ENCODE results near the gene PBX4.
"Not testable (repeated sequence)": the region's sequence is repeated elsewhere in the genome, so short reads cannot be mapped to it uniquely, and the experiment has no call there.

PBX4 gene

DNA sequence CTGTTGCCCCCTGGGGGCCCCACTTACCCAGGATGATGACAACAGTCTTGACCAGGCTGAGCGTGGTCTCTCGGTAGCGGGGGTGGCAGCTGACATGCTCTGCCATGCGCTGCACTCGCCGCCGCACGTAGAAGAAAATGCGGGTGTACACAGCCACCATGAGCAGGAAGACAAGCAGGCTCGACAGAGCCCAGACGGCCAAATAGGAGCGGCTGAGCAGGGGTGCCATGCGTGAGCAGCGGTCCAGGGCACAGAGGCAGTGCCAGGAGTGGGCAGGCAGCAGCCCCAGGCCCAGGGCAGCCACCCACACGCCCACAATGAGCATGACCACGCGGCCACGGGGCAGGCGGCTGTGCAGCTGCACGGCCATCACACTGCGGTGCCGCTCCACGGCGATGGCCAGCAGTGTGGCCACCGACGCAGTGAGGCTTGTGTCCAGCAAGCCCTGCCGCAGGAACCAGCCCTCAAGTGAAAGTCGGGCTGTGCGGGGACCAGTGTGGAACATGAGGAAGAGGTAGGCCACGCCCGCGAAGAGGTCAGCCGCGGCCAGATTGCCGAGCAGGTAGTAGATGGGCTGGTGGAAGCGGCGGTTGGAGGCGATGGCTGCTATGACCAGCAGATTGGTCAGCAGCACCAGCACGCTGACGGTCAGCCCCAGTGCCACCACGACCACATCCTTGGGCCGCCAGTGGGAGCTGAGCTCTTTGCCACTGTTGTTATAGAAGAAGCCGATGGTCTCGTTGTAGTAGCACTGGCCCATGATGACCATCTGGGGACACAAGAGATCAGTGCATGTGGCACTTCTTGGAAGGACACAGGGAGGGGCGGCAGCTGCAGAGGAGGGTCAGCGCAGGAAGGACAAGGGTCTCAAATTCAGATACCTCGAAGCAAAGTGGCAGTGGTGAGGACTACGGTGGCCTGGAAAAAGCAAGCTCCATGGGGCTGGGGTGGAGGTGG is 8.3 kb upstream of the PBX4 start:
- H3K4me3 Mint-ChIP-seq = peak overlapping the region; percentile 90 to 91
- no peaks in the 10 kb centered on the region for H3K27me3 Mint-ChIP-seq
- peaks cover 18 to 29% of the 10 kb centered on the region in 2 donors for H3K4me1 Mint-ChIP-seq
- no peak for DNase-seq
- H3K36me3 Mint-ChIP-seq = peaks cover 23 to 50% of the 10 kb centered on the region in 2 donors
- H3K27ac Mint-ChIP-seq = peak overlapping the region; percentile 95
- no peak for ATAC-seq (replicated peaks)
- no peaks in the 10 kb centered on the region for H3K9me3 Mint-ChIP-seq

- Mint-ChIP-seq H3K27ac (no peak overlapping the region), H3K27me3 (no peaks in the 10 kb centered on the region), H3K36me3 (peaks cover 11 to 28% of the 10 kb centered on the region in 2 donors), H3K9me3 (no peaks in the 10 kb centered on the region), H3K4me3 (no peak overlapping the region), H3K4me1 (peaks cover 21 to 32% of the 10 kb centered on the region in 2 donors)
- DNase-seq = no peak
- ATAC-seq (replicated peaks) = no peak
Measured at GRCh38 chr19:19624032-19624570, 5.6 kb upstream of the PBX4 start.

DNA sequence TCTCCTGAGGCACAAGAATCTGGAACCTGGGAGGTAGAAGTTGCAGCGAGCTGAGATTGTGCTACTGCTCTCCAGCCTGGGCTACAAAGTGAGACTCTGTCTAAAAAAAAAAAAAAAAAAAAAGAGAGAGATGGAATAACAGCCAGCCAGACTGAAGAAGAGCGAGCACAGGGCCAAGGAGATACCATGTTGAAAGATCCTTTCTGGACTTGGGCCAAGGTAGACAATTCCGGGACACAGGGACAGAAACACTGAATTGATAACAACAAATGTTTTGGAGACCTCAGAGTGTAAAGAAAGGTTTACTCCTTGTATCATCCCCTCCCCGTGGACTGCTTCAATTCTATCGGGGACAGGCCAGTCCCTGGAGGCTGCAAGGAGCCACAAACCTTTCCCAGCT is 4.9 kb upstream of the PBX4 start:
- DNase-seq (no peak), ATAC-seq (replicated peaks) (no peak)
- H3K27me3 Mint-ChIP-seq = no peaks in the 10 kb centered on the region
- peaks cover 24 to 30% of the 10 kb centered on the region in 2 donors for H3K4me1 Mint-ChIP-seq
- no peaks in the 10 kb centered on the region for H3K9me3 Mint-ChIP-seq
- H3K4me3 Mint-ChIP-seq = no peak overlapping the region
- peaks cover 6 to 24% of the 10 kb centered on the region in 2 donors for H3K36me3 Mint-ChIP-seq
- H3K27ac Mint-ChIP-seq = no peak overlapping the region

DNA sequence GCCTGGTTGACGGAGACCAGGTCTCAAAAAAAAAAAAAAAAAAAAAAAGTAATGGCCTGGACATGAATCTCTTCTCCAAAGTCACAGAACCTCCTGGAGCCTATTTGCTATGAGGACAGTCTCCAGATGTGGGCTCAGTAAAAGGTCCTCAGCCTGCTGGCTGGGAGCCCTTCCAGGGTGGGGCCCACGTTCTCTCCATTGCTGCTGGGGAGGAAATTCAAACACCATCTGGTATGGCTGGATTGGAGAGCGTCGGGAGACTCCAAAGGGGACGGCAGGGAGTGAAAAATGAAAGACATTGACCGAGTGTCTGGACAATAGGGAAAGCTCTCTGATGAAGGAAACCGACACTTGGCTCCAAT is 1.3 kb upstream of the PBX4 start:
- no peaks in the 10 kb centered on the region for H3K27me3 Mint-ChIP-seq
- H3K4me3 Mint-ChIP-seq = no peak overlapping the region
- DNase-seq = no peak
- peaks cover 0 to 12% of the 10 kb centered on the region in 2 donors for H3K36me3 Mint-ChIP-seq
- ATAC-seq (replicated peaks) = no peak
- H3K27ac Mint-ChIP-seq = no peak overlapping the region
- H3K4me1 Mint-ChIP-seq = peaks cover 14 to 17% of the 10 kb centered on the region in 2 donors
- no peaks in the 10 kb centered on the region for H3K9me3 Mint-ChIP-seq

- Mint-ChIP-seq H3K36me3 (peaks cover 0 to 9% of the 10 kb centered on the region in 2 donors), H3K9me3 (no peaks in the 10 kb centered on the region), H3K4me3 (peak overlapping the region; percentile 62 to 72), H3K27me3 (no peaks in the 10 kb centered on the region), H3K27ac (peak overlapping the region; percentile 94), H3K4me1 (peaks cover 14 to 17% of the 10 kb centered on the region in 2 donors)
- DNase-seq = no peak
- ATAC-seq (replicated peaks) = no peak
Measured at GRCh38 chr19:19619181-19619848, 828 bp upstream of the PBX4 start.

GRCh38 chr19:19615086-19615485 is 3.4 kb downstream of the PBX4 start:
- no peak overlapping the region for H3K4me3 Mint-ChIP-seq
- no peak overlapping the region for H3K27ac Mint-ChIP-seq
- peaks cover 14 to 17% of the 10 kb centered on the region in 2 donors for H3K4me1 Mint-ChIP-seq
- ATAC-seq (replicated peaks) (no peak), DNase-seq (no peak)
- H3K27me3 Mint-ChIP-seq = no peaks in the 10 kb centered on the region
- H3K36me3 Mint-ChIP-seq = peaks cover 0 to 4% of the 10 kb centered on the region in 2 donors
- no peaks in the 10 kb centered on the region for H3K9me3 Mint-ChIP-seq

- H3K27me3 Mint-ChIP-seq = no peaks in the 10 kb centered on the region
- H3K36me3 Mint-ChIP-seq = peaks cover 0 to 4% of the 10 kb centered on the region in 2 donors
- ATAC-seq (replicated peaks) (no peak), DNase-seq (no peak)
- peaks cover 6 to 9% of the 10 kb centered on the region in 2 donors for H3K4me1 Mint-ChIP-seq
- no peak overlapping the region for H3K27ac Mint-ChIP-seq
- H3K4me3 Mint-ChIP-seq = no peak overlapping the region
- H3K9me3 Mint-ChIP-seq = no peaks in the 10 kb centered on the region
Measured at GRCh38 chr19:19613506-19613905, 5.0 kb downstream of the PBX4 start.

DNA sequence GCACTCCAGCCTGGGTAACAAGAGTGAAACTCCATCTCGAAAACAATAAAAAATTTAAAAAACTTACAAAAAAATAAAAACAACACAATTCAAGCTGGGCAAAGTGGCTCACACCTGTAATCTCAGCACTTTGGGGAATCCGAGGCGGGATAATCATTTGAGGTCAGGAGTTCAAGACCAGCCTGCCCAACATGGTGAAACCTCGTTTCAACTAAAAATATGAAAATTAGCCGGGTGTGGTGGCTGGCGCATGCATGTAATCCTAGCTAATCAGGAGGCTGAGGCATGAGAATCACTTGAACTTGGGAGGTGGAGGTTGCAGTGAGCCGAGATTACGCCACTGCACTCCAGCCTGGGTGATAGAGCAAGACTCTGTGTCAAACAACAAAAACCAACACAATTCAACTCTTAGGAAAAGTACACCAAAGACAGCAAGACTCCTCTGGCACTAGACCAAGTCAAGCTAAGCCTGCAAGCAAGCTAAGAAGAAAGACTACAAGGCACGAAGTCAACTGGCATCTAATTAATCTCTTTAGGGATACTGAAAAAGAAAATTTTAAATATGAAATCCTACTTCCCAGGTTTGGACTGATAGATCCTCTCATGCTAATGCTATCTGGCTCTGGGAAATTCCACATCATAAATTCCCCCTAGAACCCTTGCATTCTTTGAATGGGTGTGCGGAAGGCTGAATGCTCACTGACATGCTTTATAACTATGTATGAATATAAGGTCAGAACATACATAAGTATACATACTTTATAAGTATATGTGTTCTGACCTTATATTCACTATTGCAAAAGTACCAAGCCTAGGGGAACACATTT is 7.9 kb downstream of the PBX4 start:
- Mint-ChIP-seq H3K36me3 (peaks cover 0 to 3% of the 10 kb centered on the region in 2 donors), H3K4me1 (peaks cover 2 to 4% of the 10 kb centered on the region in 2 donors), H3K27me3 (no peaks in the 10 kb centered on the region), H3K9me3 (no peaks in the 10 kb centered on the region), H3K4me3 (no peak overlapping the region), H3K27ac (no peak overlapping the region)
- DNase-seq (no peak), ATAC-seq (replicated peaks) (no peak)

GRCh38 chr19:19606686-19607085 is 11.8 kb downstream of the PBX4 start:
- DNase-seq; H3K27me3 Mint-ChIP-seq; ATAC-seq (replicated peaks); H3K4me1 Mint-ChIP-seq; H3K9me3 Mint-ChIP-seq; H3K36me3 Mint-ChIP-seq; H3K27ac Mint-ChIP-seq; H3K4me3 Mint-ChIP-seq: not testable (repeated sequence)

DNA sequence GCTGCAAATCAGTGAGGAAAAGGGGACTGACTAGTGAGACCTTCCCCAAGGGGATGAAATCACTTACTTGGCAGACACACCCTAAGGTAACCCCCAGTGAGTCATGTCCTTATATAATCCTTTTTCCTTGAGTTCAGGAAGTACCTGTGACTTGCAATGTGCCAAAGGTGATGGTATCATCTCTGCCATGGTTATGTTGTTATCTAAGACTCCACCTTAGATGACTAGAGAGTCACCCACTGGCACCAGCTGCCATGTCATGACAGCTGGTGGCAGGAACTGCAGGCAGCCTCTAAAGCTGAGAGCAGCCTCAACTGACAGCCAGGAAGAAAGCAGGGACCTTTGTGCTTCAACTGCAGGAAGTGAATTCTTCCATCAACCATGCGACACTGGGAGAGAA is 12.5 kb downstream of the PBX4 start:
- ATAC-seq (replicated peaks) = peak; percentile 49 to 63

DNA sequence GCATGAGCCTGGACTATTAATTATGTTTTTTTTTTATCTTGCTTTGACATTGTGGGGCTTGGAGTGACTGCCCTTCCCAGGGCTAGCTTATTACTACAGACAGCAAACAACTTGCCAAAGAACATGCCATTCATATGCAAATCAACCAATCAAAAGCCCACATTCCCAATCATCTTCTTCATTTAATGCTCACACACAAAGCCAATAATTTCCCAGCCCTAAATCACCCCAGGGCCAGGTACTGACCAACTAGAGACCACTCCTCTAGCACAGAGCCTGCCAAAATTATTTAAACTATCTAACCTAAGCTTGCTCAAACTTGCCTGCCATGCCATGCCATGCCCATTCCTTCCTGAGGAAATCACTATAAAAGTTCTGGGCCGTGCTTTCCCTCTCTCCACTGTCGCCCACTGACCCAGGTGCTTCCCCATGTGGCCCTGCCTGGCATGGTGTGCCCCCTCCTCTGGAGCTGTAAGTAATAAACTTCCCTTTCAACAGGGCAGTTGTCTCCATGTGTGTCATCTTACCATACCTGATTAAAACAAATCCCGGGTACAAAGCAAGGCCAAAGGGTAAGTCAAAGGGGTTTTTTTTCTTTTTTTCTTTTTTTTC is 15.7 kb downstream of the PBX4 start:
- no peak overlapping the region for H3K27ac Mint-ChIP-seq
- no peak overlapping the region for H3K4me3 Mint-ChIP-seq
- no peaks in the 10 kb centered on the region for H3K27me3 Mint-ChIP-seq
- no peak for DNase-seq
- H3K4me1 Mint-ChIP-seq = peaks cover 21 to 27% of the 10 kb centered on the region in 2 donors
- H3K36me3 Mint-ChIP-seq = peaks cover 0 to 10% of the 10 kb centered on the region in 2 donors
- no peaks in the 10 kb centered on the region for H3K9me3 Mint-ChIP-seq
- ATAC-seq (replicated peaks) = no peak

More for the DNA sequence above, 12.5 kb downstream of the PBX4 start:
- peaks cover 0 to 8% of the 10 kb centered on the region in 2 donors for H3K36me3 Mint-ChIP-seq
- H3K27ac Mint-ChIP-seq = peak overlapping the region; percentile 63
- no peak overlapping the region for H3K4me3 Mint-ChIP-seq
- DNase-seq = no peak
- H3K27me3 Mint-ChIP-seq = no peaks in the 10 kb centered on the region
- no peaks in the 10 kb centered on the region for H3K9me3 Mint-ChIP-seq
- H3K4me1 Mint-ChIP-seq = peaks cover 8 to 14% of the 10 kb centered on the region in 2 donors

- no peak for DNase-seq
- Mint-ChIP-seq H3K36me3 (peaks cover 0 to 10% of the 10 kb centered on the region in 2 donors), H3K4me3 (no peak overlapping the region), H3K27ac (peak overlapping the region; percentile 96), H3K4me1 (peaks cover 27 to 33% of the 10 kb centered on the region in 2 donors), H3K27me3 (no peaks in the 10 kb centered on the region), H3K9me3 (no peaks in the 10 kb centered on the region)
- ATAC-seq (replicated peaks) = no peak
Measured at GRCh38 chr19:19602136-19602712, 16.3 kb downstream of the PBX4 start.

DNA sequence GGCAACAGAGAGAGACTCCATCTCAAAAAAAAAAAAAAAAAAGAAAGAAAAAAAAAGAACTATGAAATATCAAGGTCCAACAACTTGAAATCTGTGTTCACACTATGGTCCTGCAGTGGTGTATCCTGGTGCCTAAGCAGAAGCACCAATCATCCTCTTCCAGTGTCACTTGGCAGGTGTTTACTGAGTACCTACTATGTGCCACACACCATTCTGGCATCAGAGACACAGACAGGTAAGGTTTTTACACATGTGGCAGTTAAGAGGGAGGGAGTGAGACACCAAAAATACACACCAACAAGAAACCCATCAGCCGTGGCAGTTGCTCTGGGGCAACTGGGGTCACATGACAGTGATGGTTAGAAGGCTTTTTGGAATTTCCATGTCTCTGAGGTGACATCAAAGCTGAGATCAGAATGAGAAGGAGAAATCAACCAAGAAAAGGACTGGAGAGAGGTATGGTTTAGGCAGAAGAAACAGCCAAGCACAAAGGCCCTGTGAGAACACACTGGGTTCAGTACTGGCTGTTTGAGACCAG is 17.6 kb downstream of the PBX4 start:
- no peak for DNase-seq
- Mint-ChIP-seq H3K9me3 (no peaks in the 10 kb centered on the region), H3K27ac (peak overlapping the region; percentile 96), H3K36me3 (peaks cover 0 to 7% of the 10 kb centered on the region in 2 donors), H3K4me3 (peak overlapping the region in 1 of 2 donors; percentile 11), H3K4me1 (peaks cover 23 to 33% of the 10 kb centered on the region in 2 donors), H3K27me3 (no peaks in the 10 kb centered on the region)
- peak; percentile 22 to 26 for ATAC-seq (replicated peaks)
